ENCODE data around the gene ATP6AP1.

- TF ChIP-seq POLR2A (IDR thresholded peaks at IDR 0.05; ENCODE audit: low read length) (no peak), GATA1 (IDR thresholded peaks at IDR 0.05; ENCODE audit: low read depth, low read length) (no peak)
Observed at GRCh38 chrX:154443479-154443910, 15.0 kb downstream of the ATP6AP1 start.
